IPS-NIHi7 (cell line): ENCODE data around the gene TMCO4.
"Not testable (repeated sequence)": the region's sequence is repeated elsewhere in the genome, so short reads cannot be mapped to it uniquely, and the experiment has no call there.

Experiments
- DNase-seq: peaks from one replicate; pipeline ENCODE4 v3.0.0; 2012; ENCODE audit warnings: mixed read lengths; ENCODE audit errors: extremely low spot score

Gene TMCO4

GRCh38 chr1:19656134-19656779, 143.5 kb downstream of the TMCO4 start:
- DNase-seq = no peak

GRCh38 chr1:19655718-19656080, 144.0 kb downstream of the TMCO4 start:
- DNase-seq = no peak

GRCh38 chr1:19654886-19655717, 144.6 kb downstream of the TMCO4 start:
- no peak for DNase-seq

DNA sequence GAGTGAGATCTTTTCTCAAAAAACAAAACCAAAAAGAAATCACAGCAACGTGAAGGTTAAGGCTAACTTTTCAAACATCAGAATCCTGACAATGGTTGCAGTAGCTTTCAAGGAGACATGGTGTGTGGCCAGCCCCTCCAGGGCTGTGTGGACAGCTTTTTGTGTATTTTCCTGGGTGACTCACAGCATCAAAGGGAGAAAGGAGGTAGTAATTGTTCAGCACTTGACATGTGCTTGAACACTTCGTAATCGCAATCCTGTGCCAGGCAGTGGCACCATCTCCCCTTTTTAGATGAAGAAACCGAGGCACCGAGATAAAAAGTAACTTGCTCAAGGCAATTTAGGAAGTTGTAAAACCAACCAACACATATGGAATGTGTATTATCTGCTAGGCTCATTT, 145.3 kb downstream of the TMCO4 start:
- no peak for DNase-seq

DNA sequence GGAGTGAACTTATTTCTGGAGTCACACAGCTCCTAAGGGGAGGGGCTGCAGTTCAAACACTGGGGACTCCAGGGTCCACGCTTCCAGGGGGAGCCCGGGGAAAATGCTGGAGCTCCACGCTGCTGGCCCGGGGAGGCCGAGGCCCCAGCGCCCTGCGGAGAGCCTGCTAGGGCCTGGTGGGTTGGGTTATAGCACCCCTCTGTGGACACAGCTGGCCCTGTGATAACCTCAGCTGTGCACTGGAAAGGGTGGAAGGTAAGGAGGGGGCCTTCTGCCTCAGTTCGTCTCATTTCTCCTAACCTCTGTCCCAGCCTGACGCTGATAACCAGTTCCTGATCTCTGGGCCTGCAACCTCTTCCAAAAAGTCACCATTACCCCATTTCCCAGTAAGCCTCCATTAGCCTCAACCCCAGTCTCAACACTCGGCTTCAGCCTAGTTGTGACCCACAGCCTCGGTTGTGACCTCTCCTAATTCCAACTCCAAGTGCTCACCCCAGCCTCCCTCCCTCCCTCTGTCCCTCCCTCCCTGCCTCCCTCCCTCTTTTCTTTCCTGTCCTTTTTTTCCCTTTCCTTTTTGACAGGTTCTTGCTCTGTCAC, 148.5 kb downstream of the TMCO4 start:
- peak; percentile 78 for DNase-seq

- DNase-seq = no peak
Measured at GRCh38 chr1:19650416-19651140, 149.1 kb downstream of the TMCO4 start.

GRCh38 chr1:19648689-19649088, 151.0 kb downstream of the TMCO4 start:
- peak; percentile 81 for DNase-seq

DNA sequence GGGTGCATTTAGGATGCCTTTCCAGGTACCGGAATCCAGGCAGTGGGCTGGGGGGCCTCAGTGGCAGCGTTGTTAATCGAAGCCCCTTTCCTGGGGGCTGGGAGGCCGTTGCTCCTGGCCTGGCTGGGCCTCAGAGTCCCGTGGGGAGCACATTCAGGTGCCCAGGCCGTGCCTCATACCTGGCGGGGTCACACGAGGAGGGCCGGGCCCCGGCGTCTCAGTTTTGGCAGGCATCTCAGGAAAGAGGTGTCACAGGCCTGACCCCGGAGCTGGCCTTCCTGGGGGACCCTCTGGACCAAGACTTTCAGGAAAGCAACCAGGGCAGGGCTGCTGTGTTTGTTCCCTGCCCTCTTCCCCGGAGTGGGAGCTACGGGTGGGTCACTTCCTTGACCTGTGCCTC, 151.5 kb downstream of the TMCO4 start:
- DNase-seq = no peak

DNA sequence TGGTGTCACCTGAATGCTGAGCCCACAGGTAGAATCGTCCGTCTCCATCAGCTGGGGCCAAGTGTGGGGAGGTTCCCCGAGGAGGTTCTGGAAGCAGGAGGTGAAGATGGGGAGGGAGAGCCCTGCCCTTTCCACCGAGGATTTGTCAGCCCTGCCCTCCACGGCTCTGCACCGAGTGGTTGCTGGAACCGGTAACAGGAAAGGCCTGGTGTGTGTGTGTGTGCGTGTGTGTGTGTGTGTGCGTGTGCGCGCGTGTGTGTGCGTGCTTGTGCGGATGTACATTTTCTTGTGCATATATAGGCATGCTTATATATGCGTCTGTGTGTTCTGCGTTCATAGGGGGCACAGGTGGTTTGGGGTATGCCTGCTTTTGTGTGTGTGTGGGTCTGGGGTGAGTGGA, 152.1 kb downstream of the TMCO4 start:
- DNase-seq = no peak

DNA sequence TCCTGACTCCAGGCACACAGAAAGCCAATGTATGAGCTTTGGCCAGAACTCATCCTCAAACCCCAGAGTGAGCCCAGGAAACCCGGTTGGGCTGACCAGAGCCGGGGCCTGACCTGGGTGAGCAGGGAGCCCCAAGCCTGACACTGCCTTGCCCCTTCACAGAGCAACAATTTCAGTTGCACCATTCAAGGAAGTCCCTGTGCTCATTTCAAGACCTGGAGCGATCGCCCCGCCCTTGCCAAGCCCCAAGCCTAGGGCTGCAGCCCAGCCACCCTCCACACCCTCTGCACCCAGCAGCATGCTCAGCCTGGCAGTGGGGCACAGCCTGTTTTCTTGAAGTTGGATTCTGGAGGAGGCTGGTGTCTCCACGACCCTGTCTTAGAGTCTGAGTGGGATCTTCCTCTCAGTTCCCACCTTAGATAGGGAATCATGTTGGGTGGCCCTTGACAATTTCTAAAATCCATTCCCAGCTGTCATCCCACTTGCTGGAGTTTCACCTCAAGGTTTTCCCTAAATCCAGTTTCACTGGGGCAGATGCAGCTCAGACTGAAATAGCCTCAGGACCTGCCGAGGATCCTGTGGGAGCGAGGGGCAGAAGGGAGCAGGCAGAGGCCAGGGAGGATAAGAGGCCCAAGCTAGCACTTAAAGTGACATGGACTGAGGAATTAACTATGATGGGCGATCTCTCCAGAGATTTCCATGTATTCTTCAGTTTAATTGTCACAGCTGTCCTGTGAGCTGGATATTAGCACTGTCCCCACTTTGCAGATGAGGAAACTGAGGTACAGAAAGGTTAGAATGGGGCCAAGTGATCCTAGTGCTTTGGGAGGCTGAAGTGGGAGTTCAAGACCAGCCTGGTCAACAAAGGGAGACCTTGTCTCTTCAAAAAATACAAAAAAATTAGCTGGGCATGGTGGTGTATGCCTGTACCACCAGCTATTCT, 153.1 kb downstream of the TMCO4 start:
- no peak for DNase-seq

- no peak for DNase-seq
Measured at GRCh38 chr1:19645411-19646251, 154.1 kb downstream of the TMCO4 start.

- peak; percentile 35 for DNase-seq
Measured at GRCh38 chr1:19644681-19645410, 154.9 kb downstream of the TMCO4 start.

DNA sequence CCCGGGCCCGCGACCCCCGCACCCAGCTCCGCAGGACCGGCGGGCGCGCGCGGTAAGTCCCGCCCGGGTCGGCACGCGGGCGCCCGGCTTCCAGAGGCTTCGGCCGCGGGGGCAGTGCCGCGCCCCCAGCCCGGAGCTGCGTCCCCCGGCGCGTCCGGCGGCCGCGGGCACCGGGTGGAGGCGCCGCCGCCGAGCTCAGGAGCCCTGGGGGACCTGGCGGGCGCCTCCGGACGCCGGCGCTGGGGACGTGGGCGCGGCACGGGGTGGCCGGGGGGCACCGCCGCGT, 155.4 kb downstream of the TMCO4 start:
- DNase-seq = peak; percentile 30

GRCh38 chr1:19643602-19644394, 155.9 kb downstream of the TMCO4 start, which contains the start of gene NBL1:
TSS of gene NBL1 (plus strand) at chr1:19644311. CDS start at chr1:19655031, 10,720 bp downstream.
- DNase-seq = peak; percentile 50

DNA sequence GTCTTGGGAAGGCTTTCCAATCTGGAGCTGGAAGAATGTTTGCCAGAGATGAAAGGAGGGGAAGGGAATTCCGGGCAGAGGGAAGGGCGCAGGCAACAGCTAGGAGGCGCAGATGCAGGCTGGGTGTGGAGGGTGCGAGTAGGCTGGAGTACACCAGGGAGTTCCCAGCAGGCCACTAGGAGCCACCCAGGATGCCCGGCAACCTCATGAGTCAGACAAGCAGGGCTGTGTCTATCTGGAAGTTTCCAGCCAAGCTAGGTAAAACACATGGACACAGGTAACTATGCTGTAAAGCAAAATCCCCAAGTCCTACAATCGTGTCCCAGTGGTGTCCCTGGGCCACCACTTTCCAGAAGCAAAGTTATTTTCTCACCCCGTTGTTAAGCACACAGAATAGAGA, 156.6 kb downstream of the TMCO4 start:
- DNase-seq = peak; percentile 30

DNA sequence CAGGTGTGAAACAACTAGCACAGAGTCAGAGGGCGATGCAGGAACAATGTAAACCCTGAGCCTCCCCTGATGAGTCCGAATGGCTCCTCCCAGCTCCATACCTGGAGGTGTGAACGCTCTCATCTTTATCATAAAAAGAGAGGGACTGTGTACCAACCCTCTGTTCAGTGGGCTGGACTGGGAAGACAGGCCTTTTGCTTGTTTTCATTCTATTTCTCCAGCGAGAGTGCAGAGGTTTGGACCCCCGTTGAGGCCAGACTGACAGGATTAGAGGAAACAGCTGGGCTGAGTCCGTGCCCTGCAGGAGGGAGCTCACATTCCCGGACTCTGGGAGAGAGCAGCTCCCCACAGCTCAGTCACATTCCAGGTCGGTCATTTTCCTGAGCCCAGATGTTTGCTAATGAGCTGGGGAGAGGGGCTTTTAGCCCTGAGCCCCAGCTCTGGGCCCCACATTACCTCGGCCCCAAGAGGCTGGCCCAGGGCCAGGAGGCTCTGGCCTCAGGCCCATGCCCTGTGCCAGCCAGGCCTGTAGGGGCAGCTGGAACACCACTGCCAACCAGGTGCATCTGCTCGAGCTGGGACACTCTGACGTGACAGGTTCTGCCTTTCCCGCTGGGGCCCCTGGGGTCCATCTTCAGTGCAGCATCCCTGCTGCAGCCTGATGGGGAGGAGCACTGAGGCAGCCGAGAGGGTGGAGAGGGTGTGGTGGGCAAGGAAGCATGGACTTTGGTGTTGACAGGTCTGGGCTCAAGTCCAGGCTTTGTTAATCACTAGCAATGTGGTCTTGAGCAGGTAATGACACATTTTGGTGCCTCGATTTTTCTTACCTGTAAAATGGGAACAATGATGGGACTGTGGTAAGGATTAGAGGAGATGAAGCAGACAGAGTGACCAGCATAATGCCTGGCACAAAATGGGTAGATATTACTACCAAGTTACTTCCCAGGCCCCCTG, 159.1 kb downstream of the TMCO4 start:
- DNase-seq = peak; percentile 82

DNA sequence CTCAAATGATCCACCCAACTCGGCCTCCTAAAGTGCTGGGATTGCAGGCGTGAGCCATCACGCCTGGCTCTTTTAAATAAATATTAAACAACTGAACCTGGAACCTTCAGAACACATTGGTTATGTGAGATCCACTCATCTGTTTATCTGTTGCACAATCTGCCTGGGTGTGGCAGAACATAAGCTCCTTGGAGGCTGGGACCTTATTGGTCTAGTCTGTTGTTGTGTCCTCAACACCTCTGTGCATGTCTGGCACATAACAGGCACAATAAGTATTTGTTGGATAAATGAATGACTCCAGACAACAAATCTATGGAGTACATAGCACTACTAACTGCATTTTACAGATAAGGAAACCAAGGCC, 159.7 kb downstream of the TMCO4 start:
- DNase-seq = no peak

- not testable (repeated sequence) for DNase-seq
Measured at GRCh38 chr1:19639228-19639627, 160.5 kb downstream of the TMCO4 start.
